GM15510 (cell line): Measurements from ENCODE around the gene SLC44A1.

ENCODE experiments used
- POLR2A ChIP-seq: IDR thresholded peaks from 3 replicates; pipeline ENCODE4 v1.6.1; 2011; ENCODE audit warnings: borderline replicate concordance; ENCODE audit not compliant: insufficient read length; ENCODE audit errors: extremely low read depth

Gene SLC44A1

GRCh38 chr9:105299190-105299854 lies 54.9 kb downstream of the SLC44A1 start:
- TF ChIP-seq POLR2A = no peak

- TF ChIP-seq POLR2A = no peak
Observed at GRCh38 chr9:105302728-105303127, 58.3 kb downstream of the SLC44A1 start.

GRCh38 chr9:105305856-105306255 lies 61.4 kb downstream of the SLC44A1 start:
- TF ChIP-seq POLR2A = no peak

GRCh38 chr9:105306351-105307140 lies 62.1 kb downstream of the SLC44A1 start:
- TF ChIP-seq POLR2A = no peak

GRCh38 chr9:105307591-105308130 lies 63.2 kb downstream of the SLC44A1 start:
- TF ChIP-seq POLR2A = no peak

- no peak for TF ChIP-seq POLR2A
Observed at GRCh38 chr9:105308461-105309341, 64.2 kb downstream of the SLC44A1 start.

- no peak for TF ChIP-seq POLR2A
Observed at GRCh38 chr9:105309531-105309931, 65.1 kb downstream of the SLC44A1 start.

- no peak for TF ChIP-seq POLR2A
Observed at GRCh38 chr9:105311306-105311705, 66.9 kb downstream of the SLC44A1 start.

GRCh38 chr9:105313238-105313637 lies 68.8 kb downstream of the SLC44A1 start:
- TF ChIP-seq POLR2A = no peak

- no peak for TF ChIP-seq POLR2A
Observed at GRCh38 chr9:105316703-105317102, 72.3 kb downstream of the SLC44A1 start.

- no peak for TF ChIP-seq POLR2A
Observed at GRCh38 chr9:105318729-105319191, 74.3 kb downstream of the SLC44A1 start.

- TF ChIP-seq POLR2A = no peak
Observed at GRCh38 chr9:105319202-105319813, 74.9 kb downstream of the SLC44A1 start.

- no peak for TF ChIP-seq POLR2A
Observed at GRCh38 chr9:105320568-105320967, 76.1 kb downstream of the SLC44A1 start.

- no peak for TF ChIP-seq POLR2A
Observed at GRCh38 chr9:105328296-105328695, 83.8 kb downstream of the SLC44A1 start.
